ENCODE results near the gene NDUFAF3. TPM values are rescaled to one million over a fixed set of nuclear protein-coding genes. Genes with fewer than 3 reads are reported as not detected.

Gene NDUFAF3
- total RNA-seq, 1 experiment from 2014 or later: 40.7 TPM

DNA sequence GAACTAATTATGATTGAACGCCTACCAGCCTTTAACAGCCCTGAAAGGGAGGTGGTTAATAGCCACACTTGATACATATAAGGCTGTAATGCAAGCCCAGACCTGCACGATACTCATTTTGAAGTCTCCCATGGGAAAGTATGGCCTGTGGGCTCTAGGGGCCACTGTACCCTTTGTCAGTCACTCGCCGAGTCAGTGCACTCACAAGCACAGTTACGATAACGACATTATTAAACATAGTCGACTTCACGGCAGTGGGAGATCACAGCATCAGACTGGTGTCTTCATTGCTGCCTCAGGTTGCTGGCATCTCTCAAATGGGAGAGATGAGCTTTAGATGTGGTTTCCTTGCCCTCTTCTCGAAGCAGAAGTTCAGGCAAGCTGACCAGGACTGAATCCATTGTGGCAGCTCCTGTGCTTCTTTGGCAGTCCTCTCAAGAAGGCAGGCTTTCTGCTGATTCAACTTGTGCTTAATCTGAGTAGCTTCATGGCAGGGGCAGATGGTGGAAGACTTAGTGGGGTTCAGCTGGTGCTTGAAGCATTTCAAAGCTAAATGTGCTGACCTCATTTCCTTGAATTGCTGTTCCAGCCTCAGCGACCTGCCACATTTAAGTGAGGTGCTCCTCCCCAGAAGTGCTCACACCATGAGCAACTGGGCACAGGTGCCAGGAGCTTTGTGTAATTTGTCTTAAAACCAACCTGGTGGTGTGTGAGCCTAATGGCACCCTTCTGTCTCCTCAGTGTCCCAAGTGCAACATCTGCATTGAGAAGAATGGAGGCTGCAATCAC is 47.7 kb upstream of the NDUFAF3 start:
- Histone ChIP-seq H4K20me1 (ENCODE audit: control insufficient read depth, insufficient read depth, insufficient read length) (no peaks in the 10 kb centered on the region), H3K27me3 (ENCODE audit: insufficient read depth, low read length) (no peaks in the 10 kb centered on the region; the same call in 1 of the 2 replicates), H3T11ph (ENCODE audit: low read length) (no peak overlapping the region), H4K8ac (replicated peaks; ENCODE audit: insufficient read length, low read depth, low read length) (no peak overlapping the region), H3K4me1 (ENCODE audit: insufficient read depth, low read length) (no peaks in the 10 kb centered on the region), H3K4ac (ENCODE audit: low read depth, low read length) (no peak overlapping the region), H2AFZ (ENCODE audit: low read length) (no peak overlapping the region), H3K56ac (ENCODE audit: insufficient read length, low read depth, low read length) (no peak overlapping the region), H2BK20ac (ENCODE audit: low read depth, low read length, poor library complexity, severe bottlenecking) (no peak overlapping the region), H3K27ac (ENCODE audit: insufficient read length, low read depth, low read length) (no peak overlapping the region), H3K14ac (ENCODE audit: insufficient read depth, low read length) (no peak overlapping the region), H3K23me2 (ENCODE audit: insufficient read length, low read depth, low read length, poor library complexity, severe bottlenecking) (no peaks in the 10 kb centered on the region), H3K18ac (ENCODE audit: insufficient read length, low read depth, low read length) (no peak overlapping the region), H4K91ac (ENCODE audit: insufficient read length, low read depth, low read length) (no peak overlapping the region), H3K23ac (ENCODE audit: insufficient read length, low read depth, low read length) (no peak overlapping the region), H3K79me2 (ENCODE audit: insufficient read depth, low read length) (no peaks in the 10 kb centered on the region), H2BK5ac (ENCODE audit: insufficient read length, low read length) (no peak overlapping the region), H2AK5ac (ENCODE audit: insufficient read length, low read length) (no peak overlapping the region), H2BK12ac (ENCODE audit: insufficient read length, low read depth, low read length) (no peak overlapping the region), H3K9me3 (ENCODE audit: control insufficient read depth, low read depth, low read length) (no peaks in the 10 kb centered on the region), H3K9ac (ENCODE audit: extremely low read depth, insufficient read length, low read length) (no peak overlapping the region), H3K79me1 (ENCODE audit: insufficient read depth, low read depth, low read length, poor library complexity, severe bottlenecking) (no peaks in the 10 kb centered on the region), H2BK120ac (ENCODE audit: low read depth, low read length, poor library complexity, severe bottlenecking) (no peak overlapping the region), H2BK15ac (ENCODE audit: low read depth, low read length) (no peak overlapping the region), H3K4me2 (ENCODE audit: insufficient read depth, insufficient read length, low read length) (no peak overlapping the region), H4K5ac (ENCODE audit: insufficient read length, low read depth, low read length) (no peak overlapping the region)
- Mint-ChIP-seq H3K4me1 (no peaks in the 10 kb centered on the region), H3K27ac (no peak overlapping the region), H3K36me3 (ENCODE audit: insufficient read depth in 1 of 3, low read depth in 3 of 3) (peaks cover 41 to 86% (median 75%) of the 10 kb centered on the region in 3 experiments; a peak in 6 of 7 replicates), H3K4me3 (no peak overlapping the region), H3K27me3 (ENCODE audit: low read depth) (no peaks in the 10 kb centered on the region), H3K9me3 (no peaks in the 10 kb centered on the region)
- no CpG with 5 or more reads among the region's 10 CpGs for WGBS (ENCODE audit: extremely low coverage, insufficient read length, low lambda C conversion rate)
- DNase-seq: no peak
- no peak for TF ChIP-seq CTCF (conservative IDR thresholded peaks at IDR 0.05)

Data from H9 (cell line).